Keratinocyte (primary cell): Measurements from ENCODE around the gene MLN.

Experiments used
- CTCF ChIP-seq, 3 experiments: IDR thresholded peaks in 1 of 3; conservative IDR thresholded peaks in 1 of 3; optimal IDR thresholded peaks in 1 of 3; 2 replicates in 2 of 3; 3 replicates in 1 of 3; pipeline versions ENCODE3 to v1.5.1; 2011; ENCODE audit warnings: low read length in 3 of 3, mild to moderate bottlenecking in 3 of 3, moderate library complexity in 2 of 3, control low read depth in 1 of 3, inconsistent platforms in 1 of 3; ENCODE audit not compliant: insufficient read depth in 2 of 3; ENCODE audit errors: extremely low read depth in 1 of 3
- EZH2 ChIP-seq: IDR thresholded peaks from one replicate; pipeline ENCODE4 v1.6.1; 2012; ENCODE audit warnings: inconsistent platforms, mild to moderate bottlenecking, low read length, moderate library complexity

GRCh38 chr6:33783781-33784520, 19.9 kb downstream of the MLN start:
- TF ChIP-seq CTCF (optimal IDR thresholded peaks at IDR 0.05 in 1 of 3, IDR thresholded peaks at IDR 0.05 in 1 of 3, conservative IDR thresholded peaks at IDR 0.05 in 1 of 3; ENCODE audit: extremely low read depth in 1 of 3, insufficient read depth in 2 of 3, low read length in 3 of 3) (no peak), EZH2 (no peak)
